Kidney epithelial cell (primary cell): ENCODE measurements around the gene WASF3. TPM values are rescaled to one million over a fixed set of nuclear protein-coding genes. Genes with fewer than 3 reads are reported as not detected.

ENCODE experiments used
- DNase-seq: peaks from one replicate; pipeline ENCODE4 v3.0.0-alpha.2; 2010; ENCODE audit warnings: low read depth
- H3K27me3 ChIP-seq: 2 replicates; pipeline ENCODE4 v1.6.0; 2011; ENCODE audit warnings: low read length; ENCODE audit not compliant: control insufficient read depth, insufficient read depth
- H3K36me3 ChIP-seq: 2 replicates; pipeline ENCODE4 v1.5.1; 2011; ENCODE audit warnings: low read length; ENCODE audit not compliant: control insufficient read depth, insufficient read depth
- H3K4me3 ChIP-seq: 2 replicates; pipeline ENCODE4 v1.5.1; 2011; ENCODE audit warnings: low read depth, mild to moderate bottlenecking, control low read depth, low read length
- total RNA-seq: library from RNA; depleted of rRNA; stranded (reverse); fragments of >200 nt; gene quantifications from 2 replicates; pipeline ENCODE4 v1.2.3, GENCODE V29; 2015
- TF ChIP-seq, protein P1 (sequence below): IDR thresholded peaks from 2 replicates; pipeline ENCODE4 v1.5.1; 2011; ENCODE audit warnings: mild to moderate bottlenecking, moderate library complexity, low read length, control low read depth, inconsistent platforms; ENCODE audit not compliant: insufficient read depth, poor library complexity, severe bottlenecking

Gene WASF3
- total RNA-seq, 1 donor from 2014 or later: 11.5 TPM

DNA sequence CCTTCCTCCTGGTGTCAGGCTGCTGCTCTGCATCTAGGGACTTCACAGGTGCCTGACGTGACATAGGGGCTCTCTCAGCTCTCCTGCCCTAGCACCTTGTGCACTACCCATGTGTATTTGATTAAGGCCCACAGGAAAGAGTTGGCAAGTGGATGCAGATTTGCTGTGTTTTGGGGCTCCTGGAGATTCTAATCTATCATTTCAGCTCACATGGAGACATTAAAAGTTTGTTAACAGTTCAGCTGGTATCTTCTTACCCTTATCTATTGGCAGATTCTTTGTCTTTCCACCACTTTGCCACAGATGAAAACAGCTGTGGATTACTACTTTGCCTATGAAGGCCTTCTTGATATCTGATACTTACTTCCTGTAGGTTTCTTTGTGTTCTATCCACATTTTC is 41.9 kb downstream of the WASF3 start:
- Histone ChIP-seq H3K27me3 (no peaks in the 10 kb centered on the region), H3K4me3 (no peak overlapping the region), H3K36me3 (no peaks in the 10 kb centered on the region)
- DNase-seq: no peak
- TF ChIP-seq, protein P1, sequence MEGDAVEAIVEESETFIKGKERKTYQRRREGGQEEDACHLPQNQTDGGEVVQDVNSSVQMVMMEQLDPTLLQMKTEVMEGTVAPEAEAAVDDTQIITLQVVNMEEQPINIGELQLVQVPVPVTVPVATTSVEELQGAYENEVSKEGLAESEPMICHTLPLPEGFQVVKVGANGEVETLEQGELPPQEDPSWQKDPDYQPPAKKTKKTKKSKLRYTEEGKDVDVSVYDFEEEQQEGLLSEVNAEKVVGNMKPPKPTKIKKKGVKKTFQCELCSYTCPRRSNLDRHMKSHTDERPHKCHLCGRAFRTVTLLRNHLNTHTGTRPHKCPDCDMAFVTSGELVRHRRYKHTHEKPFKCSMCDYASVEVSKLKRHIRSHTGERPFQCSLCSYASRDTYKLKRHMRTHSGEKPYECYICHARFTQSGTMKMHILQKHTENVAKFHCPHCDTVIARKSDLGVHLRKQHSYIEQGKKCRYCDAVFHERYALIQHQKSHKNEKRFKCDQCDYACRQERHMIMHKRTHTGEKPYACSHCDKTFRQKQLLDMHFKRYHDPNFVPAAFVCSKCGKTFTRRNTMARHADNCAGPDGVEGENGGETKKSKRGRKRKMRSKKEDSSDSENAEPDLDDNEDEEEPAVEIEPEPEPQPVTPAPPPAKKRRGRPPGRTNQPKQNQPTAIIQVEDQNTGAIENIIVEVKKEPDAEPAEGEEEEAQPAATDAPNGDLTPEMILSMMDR: no peak

DNA sequence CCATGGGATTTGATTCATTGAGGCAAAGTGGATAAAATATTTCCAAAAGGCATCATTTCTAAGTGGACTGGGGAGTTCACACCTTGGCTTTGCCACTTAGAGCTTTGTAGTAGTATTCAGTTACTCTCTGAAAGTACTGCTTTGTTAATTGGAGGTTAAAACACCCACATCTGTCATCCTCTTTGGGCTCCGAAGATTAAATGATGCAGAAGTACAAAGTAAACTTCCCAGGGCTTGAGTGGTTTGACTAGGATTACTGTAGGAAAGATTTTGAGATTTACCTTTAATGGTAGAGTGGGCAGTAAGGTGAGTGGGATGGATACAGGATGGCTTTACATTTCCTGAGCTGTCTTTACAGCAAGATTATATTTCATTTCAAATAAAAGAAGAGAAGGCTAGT is 42.4 kb downstream of the WASF3 start:
- TF ChIP-seq, protein P1: no peak
- no peak for DNase-seq
- no peaks in the 10 kb centered on the region for H3K36me3 ChIP-seq

DNA sequence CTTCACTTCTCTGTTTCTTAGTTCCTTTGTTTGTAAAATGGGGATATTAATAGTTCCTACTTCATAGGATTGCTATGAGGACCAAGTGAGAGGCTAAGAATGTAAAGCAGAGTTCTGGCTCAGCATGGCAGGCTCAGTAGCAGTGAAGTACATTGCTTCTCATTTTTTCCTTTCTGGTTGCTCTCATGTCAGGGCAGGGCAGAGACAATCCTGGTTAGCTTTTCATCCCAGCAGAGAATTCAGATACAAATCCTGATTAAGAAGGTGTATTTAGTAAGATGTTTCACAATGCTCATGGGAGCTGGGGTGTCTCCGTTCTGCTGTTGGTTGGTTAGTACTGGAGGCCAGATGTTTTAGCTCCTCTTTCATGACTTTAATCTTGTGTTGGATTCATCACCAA is 42.9 kb downstream of the WASF3 start:
- DNase-seq: no peak
- TF ChIP-seq, protein P1: no peak
- no peaks in the 10 kb centered on the region for H3K27me3 ChIP-seq

More for the DNA sequence above, 42.4 kb downstream of the WASF3 start:
- Histone ChIP-seq H3K27me3 (no peaks in the 10 kb centered on the region), H3K4me3 (no peak overlapping the region)

DNA sequence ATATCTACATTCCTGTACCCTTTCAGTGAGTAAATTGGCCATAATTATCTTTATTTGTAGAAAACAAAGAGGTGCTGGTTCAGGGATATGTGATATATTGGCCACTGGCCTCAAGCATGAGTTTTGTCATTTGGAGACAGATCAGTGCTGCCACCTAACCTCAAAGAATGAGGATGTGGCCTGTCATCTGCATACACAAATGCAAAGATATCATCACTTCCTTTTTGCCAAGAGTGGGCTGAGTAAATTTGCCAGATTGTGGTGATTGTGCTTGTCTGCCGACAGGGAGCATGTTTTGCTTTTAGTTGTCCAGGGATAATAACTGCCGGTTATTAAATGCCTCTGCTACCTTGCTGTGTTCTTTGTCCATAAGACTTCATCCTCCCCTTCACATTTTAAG is 44.2 kb downstream of the WASF3 start:
- Histone ChIP-seq H3K4me3 (no peak overlapping the region), H3K27me3 (no peaks in the 10 kb centered on the region), H3K36me3 (no peaks in the 10 kb centered on the region)
- TF ChIP-seq, protein P1: no peak
- DNase-seq: no peak

More for the DNA sequence above, 42.9 kb downstream of the WASF3 start:
- Histone ChIP-seq H3K36me3 (no peaks in the 10 kb centered on the region), H3K4me3 (no peak overlapping the region)

DNA sequence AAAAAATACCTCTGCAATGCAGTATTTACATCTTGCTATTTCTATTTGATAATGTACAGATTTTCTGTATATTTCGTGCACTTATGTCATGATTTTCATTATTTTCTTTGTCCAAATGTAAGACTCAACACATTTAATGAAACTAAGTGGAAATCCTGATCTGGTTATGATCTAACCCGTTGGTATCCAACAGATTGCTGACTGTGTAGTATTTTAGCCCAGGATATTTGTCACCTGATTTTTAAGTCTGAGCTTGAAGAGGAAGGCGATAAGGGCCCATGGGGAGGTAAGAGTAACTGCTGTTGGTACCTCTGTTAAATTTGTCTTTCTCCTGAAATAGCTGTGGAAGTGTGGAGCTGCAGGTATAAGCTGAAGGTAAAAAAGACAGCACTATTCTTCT is 45.3 kb downstream of the WASF3 start:
- Histone ChIP-seq H3K36me3 (no peaks in the 10 kb centered on the region), H3K4me3 (no peak overlapping the region), H3K27me3 (no peaks in the 10 kb centered on the region)
- TF ChIP-seq, protein P1: no peak
- no peak for DNase-seq

DNA sequence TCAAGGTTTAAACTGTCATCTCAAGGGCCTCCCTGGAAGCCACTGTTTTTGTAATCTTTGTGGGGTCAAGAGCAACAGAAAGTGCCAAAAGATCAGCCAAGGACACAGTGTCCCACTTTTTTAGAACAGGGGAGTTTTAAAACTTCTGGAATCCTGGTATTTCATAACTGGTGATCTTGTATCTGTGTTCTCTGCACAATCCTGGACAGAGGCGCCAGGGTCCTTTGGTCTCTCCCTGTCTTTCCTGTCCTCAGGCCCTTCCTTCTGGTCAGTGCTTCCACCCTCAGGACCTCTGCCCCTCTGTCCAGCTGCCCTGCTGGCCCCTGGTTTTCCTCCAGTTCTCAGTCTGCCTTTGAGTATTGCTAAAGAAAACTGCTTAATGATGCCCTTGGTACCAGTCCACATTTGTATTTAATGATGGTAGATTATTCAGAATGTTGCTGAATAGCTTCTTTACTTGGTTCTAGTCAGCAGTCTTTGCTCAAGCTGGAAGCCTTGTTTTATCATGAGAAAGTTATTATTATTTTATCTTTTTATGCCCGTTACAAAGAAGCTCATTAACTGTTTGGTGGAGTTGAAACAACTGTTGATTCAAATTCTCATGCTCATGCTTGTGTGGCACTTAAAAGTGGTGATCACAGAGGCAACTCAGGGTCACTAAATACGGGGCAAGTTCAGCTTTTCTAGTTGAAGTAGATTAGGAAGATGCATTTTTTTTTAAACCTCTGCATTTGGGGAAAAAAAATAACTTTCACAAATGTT is 47.5 kb downstream of the WASF3 start:
- Histone ChIP-seq H3K27me3 (no peaks in the 10 kb centered on the region), H3K36me3 (no peaks in the 10 kb centered on the region), H3K4me3 (no peak overlapping the region)
- TF ChIP-seq, protein P1: no peak
- DNase-seq: no peak
